ENCODE results near the gene PALB2.

GRCh38 chr16:23624092-23624491, 17.0 kb downstream of the PALB2 start:
- TF ChIP-seq POLR2A (IDR thresholded peaks at IDR 0.05) (no peak), POLR2AphosphoS5 (IDR thresholded peaks at IDR 0.05) (no peak)
- TF ChIP-seq, protein P1, sequence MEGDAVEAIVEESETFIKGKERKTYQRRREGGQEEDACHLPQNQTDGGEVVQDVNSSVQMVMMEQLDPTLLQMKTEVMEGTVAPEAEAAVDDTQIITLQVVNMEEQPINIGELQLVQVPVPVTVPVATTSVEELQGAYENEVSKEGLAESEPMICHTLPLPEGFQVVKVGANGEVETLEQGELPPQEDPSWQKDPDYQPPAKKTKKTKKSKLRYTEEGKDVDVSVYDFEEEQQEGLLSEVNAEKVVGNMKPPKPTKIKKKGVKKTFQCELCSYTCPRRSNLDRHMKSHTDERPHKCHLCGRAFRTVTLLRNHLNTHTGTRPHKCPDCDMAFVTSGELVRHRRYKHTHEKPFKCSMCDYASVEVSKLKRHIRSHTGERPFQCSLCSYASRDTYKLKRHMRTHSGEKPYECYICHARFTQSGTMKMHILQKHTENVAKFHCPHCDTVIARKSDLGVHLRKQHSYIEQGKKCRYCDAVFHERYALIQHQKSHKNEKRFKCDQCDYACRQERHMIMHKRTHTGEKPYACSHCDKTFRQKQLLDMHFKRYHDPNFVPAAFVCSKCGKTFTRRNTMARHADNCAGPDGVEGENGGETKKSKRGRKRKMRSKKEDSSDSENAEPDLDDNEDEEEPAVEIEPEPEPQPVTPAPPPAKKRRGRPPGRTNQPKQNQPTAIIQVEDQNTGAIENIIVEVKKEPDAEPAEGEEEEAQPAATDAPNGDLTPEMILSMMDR (IDR thresholded peaks at IDR 0.05 in 8 of 11, conservative IDR thresholded peaks at IDR 0.05 in 3 of 11), result no peak
